Cardiac septum (tissue), 1 donor: Measurements from ENCODE around the gene GMPR2. TPM values are rescaled to one million over a fixed set of nuclear protein-coding genes. Genes with fewer than 3 reads are reported as not detected.
"Not testable (repeated sequence)": the region's sequence is repeated elsewhere in the genome, so short reads cannot be mapped to it uniquely, and the experiment has no call there.

Experiments
- DNase-seq: peaks from one replicate; pipeline ENCODE4 v3.0.0-alpha.2; 2020; ENCODE audit warnings: low spot score
- intact Hi-C: fragments of 100-400 bp; cut with DNase I; formaldehyde crosslinking; loops from one replicate; pipeline ENCODE4 v1.14.0; 2022
- total RNA-seq: library from RNA; stranded (reverse); fragmentation: NEBNext Ultra II Directional; extraction: Animal tissue kit (Norgen Biotek cat#: 25700); gene quantifications from one replicate; pipeline ENCODE4 v1.2.1, GENCODE V29; 2021
- donor health status: DM: no; HTN: no; CAD: no.

Gene GMPR2
- total RNA-seq, 1 donor from 2014 or later: 33.2 TPM

DNA sequence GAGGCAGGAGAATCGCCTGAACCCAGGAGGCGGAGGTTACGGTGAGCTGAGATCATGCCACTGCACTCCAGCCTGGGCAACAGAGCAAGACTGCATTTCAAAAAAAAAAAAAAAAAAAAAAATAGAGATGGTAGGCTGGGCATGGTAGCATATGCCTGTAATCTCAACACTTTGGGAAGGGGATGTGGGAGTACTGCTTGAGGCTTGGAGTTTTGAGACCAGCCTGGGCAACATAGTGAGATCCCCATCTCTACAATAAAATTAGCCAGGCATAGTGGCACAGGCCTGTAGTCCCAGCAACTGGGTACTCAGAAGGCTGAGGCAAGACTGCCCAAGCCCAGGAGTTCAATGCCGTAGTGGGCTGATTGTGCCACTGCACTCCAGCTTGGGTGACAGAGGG lies 9.7 kb upstream of the GMPR2 start:
- DNase-seq, intact Hi-C loops: not testable (repeated sequence)

DNA sequence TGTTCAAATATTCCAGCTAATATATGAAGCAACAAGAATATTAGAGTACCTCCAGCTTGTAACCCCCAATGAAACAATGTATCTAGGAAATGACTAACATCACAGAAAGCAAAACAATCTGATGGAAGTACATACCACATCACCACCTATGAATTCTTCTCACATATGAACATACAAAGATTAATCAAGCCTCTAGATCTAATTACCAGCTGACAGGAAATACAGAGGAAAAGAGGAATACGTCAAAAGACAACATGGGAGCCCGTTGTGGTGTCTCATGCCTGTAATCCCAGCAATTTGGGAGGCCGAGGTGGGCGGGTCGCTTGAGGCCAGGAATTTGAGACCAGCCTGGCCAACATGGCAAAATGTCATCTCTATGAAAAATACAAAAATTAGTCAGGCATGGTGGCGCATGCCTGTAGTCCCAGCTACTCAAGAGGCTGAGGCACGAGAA lies 8.1 kb upstream of the GMPR2 start:
- intact Hi-C loops: no loop called here
- no peak for DNase-seq

DNA sequence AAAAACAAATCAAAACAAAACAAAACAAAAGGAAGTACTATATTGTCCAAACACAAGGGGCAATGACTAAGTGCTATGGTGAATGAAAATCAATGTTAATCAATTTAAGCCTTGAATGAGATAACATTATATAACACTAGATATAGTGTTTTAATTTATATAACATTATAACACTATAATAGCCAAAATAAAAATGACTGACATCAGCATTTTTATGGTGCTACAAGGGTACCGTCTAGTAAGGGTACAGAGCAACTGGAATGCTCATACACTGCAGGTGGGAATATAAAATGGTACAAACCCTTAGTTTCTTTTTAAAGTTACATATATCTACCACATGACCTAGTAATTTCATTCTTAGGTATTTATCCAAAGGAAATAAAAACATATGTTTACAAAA lies 6.3 kb upstream of the GMPR2 start:
- DNase-seq: no peak
- intact Hi-C loops: no loop called here

DNA sequence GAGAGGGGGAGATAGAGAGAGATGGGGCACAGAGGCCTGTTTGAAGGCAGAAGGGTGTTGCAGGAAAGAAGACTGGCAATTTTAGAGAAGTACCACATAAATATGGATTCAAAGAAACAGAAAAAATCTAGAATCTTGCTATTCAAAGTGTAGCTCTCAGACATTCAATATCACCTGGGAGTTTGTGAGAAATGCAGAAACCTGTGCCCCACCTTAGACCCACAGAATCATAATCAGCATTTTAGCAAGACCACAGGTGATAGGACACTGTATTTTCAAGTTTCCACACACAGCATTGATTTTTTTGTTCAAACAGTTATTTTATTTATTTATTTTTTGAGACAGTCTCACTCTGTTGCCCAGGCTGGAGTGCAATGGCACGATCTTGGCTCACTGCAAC lies 3.8 kb upstream of the GMPR2 start:
- intact Hi-C loops: no loop called here
- DNase-seq: no peak

DNA sequence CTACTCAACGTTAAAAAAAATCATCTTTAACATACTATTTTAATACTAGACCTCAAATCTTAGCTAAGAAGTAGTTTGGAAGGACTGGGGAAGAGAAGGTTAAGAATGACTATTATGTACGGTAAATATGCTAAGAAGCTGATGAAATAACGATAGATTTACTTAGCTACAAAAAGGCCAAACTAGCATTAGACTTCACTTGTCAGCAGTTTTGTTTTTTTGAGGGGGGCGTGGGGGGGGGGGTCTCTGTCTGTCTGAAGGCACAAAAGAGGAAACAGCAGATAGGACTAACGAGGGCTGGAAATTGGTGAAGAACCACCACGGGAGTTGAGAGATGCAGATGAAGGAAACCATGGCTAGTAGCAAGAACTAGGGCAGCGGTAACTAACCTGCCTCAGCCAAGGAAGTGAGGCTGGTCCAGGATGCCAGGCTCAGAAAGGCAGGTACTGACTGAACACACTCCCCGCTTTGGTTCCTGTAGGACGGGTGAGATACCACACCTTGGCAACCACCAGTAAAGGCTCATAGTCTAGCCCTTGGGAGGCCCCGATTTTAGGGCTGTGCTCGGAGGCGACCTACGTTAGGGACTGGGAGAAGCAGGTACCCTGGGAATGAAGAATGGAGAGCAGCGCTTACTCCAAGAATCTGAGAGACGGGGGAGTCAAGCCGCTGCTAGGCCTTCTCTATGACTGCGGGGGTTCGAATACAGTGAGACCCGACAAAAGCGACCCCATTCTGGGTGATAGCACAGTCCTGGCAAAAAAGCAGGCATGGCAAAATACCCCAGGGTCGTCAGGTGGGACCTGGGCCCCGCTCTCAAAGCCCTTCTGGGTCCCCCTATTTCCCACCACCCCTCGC lies 1.2 kb upstream of the GMPR2 start:
- intact Hi-C loops: no loop called here
- DNase-seq: no peak

DNA sequence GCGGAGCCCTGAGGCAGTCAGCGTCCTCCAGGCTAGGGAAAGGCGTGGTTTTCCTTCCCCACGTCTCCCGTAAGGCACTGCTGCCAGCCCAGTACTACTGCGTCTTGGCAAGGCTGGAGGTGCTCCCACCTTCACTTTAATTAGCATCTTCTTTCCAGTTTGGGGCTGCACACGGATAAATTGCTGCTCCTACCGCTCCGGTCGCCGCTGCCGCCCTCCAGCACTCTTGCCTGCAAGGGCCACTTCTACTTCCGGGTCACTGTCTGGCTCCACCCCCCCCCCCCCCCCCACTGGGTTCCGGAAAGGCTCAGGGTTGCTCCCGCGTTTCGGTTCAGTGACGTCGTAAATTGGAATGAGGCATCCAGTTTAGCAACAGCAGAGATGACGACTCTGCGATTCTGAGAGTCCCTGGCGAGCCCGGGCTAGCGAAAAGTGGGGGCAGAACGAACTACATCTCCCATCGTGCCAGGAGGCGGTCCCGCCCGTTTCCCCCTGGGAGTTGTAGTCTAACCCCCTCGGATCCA lies 546 bp upstream of the GMPR2 start, which contains the start of gene NEDD8:
TSS of gene NEDD8 (minus strand) at position 247 of the 524 bp plus-strand sequence. CDS start at position 147, 100 bp downstream.
- intact Hi-C loops: no loop called here
- DNase-seq: peak; percentile 94

DNA sequence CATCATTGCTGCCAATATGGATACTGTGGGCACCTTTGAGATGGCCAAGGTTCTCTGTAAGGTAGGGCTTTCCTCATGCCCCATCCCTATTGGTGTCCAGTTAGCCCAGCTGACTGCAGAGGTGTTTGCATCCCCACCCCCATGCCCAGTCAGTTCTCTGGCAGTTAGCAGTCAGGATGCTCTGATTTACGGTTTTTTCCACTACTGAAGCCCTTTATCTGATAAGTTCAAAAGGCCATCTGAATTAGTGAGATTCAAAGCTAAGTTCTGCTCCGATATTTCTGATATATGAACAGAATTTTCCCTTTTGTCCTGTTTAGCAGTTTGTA lies 773 bp downstream of the GMPR2 start:
- no peak for DNase-seq
- intact Hi-C loops: no loop called here

DNA sequence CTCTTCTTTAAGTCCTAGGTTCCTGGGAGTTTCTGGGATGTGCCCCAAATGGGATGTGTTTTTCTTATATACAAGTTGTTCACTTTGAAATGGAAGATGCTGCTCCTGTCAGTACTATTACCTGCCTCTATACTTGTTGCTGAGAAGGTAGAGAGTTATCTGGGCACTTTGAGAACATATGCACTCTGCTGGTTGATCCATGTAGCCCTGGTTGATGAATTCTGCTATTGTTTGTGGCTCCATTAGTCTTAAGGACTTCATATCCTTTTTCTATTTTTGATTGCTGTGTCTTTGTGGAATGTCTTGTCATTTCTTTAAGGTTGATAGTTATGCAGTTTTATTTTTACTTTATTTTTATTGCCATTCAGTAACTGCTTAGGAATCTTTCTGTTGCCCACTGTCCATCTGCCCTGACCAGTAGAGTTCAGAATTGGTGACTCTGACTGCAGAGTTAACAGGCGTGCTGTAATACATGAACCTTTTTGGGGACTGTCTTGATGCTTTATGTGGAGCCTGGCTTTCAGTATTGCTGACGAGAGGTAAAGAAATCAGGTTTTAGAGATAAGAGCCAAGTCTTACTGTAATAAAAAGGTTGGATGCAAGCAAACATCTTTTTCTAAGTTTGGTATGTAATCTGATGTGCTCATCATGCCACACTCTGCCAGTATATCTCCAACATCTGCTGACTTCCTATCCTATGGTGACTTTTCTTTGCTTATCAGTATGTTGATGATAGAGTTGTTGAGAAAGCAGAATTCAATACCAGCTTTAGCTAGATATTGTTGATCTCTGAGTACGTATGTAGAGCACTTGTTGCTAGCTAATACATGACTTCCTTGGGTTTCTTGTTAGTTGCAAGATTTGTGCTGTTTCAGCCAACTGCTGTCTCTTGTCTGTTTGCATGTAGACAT lies 1.6 kb downstream of the GMPR2 start:
- intact Hi-C loops: no loop called here
- DNase-seq: no peak

DNA sequence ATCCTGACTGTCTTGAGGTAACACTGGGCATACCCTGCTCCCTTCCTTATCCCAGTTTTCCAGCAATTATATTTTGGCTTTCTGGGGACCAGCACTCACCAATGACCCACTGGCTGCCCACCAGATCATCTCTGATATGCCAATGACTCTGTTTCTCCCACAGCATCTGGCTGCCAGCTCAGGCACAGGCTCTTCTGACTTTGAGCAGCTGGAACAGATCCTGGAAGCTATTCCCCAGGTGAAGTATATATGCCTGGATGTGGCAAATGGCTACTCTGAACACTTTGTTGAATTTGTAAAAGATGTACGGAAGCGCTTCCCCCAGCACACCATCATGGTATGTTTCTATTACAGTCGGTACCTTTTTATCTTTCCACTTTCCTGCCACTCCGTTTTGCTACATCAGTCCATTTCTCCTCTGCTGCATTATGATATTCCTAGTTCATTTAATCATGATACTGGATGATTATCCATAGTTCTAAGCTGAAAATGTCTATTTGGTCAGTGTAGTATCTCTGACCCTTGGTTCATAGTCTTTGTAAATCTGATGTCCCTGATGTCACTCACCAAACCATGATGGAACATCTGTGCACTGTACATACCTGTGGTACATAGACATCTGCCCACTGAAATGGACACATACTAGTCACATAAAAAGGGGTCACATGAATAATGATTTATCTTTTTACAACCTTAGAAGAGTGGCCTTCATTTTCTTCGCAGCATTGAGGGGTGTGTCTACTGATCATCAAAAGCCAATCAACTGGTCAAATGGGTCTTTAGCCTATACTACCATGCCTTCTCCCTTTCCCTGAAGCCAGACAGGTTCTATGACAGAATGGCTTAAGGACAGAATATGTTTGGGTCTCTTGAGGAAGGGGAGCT lies 3.3 kb downstream of the GMPR2 start:
- intact Hi-C loops: no loop called here
- DNase-seq: no peak

DNA sequence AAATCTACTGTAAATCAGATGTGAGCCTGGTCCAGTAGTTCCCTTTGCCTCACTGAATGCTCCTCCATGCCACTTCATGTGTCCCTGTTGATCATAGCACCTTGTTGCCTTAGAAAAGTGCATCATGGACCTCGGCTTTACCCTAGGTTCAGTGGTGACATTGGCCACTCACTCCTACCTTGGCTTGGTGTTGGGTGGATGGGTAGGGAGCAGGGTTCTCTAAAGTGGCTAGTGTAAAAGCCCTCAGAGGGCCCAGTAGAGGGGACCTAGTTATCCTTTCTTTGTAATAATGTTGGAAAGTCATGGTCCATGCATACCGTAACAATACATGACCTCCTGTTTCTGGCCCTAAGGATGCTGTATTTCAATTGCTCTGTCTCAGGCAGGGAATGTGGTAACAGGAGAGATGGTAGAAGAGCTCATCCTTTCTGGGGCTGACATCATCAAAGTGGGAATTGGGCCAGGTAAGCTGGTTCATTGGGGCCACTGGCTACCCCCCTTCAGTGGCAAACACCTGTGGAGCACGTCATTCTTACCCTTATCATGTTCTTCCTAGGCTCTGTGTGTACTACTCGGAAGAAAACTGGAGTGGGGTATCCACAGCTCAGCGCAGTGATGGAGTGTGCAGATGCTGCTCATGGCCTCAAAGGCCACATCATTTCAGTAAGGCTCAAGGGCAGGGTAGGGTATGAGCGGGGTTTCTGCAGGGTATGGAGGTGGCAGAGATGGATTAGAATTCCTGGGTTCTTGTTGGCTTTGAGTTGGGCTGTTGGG lies 4.1 kb downstream of the GMPR2 start:
- no peak for DNase-seq

DNA sequence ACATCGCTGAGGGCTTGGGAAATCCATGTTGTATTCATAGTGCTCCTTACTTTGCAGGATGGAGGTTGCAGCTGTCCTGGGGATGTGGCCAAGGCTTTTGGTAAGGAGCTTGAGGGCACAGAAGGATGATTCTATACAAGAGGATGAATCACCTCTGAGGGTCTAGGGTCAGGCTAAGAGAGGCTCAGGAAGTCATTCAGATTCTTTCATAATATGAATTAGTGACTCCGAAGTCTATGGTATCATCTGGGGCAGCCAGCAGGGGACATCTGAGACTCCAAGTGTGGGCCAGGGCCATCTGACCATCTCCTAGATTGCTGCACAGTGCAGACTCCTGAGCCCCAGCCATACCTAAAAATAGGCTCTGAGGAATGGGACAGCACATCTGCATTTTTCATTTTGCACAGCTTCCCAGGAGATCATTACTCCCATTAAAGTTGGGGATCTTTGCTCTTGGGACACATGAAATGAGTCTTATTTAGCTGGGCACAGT lies 4.8 kb downstream of the GMPR2 start:
- DNase-seq: peak; percentile 24
- intact Hi-C loops: no loop called here

More for the DNA sequence above, 4.1 kb downstream of the GMPR2 start:
- intact Hi-C loops: no loop called here

DNA sequence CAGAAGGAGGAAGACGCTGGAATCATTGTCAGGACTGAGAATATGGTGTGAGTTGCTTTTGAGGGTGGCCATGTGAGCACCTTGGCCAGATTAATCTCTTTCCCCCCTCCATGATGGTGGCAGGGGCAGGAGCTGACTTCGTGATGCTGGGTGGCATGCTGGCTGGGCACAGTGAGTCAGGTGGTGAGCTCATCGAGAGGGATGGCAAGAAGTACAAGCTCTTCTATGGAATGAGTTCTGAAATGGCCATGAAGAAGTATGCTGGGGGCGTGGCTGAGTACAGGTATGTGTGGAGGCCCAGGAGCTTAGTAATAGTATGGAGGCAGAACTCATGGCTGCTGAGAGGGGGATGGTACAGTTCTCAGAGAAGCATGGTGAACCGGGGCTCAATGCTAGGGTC lies 5.4 kb downstream of the GMPR2 start:
- peak; percentile 62 for DNase-seq
- intact Hi-C loops: no loop called here

DNA sequence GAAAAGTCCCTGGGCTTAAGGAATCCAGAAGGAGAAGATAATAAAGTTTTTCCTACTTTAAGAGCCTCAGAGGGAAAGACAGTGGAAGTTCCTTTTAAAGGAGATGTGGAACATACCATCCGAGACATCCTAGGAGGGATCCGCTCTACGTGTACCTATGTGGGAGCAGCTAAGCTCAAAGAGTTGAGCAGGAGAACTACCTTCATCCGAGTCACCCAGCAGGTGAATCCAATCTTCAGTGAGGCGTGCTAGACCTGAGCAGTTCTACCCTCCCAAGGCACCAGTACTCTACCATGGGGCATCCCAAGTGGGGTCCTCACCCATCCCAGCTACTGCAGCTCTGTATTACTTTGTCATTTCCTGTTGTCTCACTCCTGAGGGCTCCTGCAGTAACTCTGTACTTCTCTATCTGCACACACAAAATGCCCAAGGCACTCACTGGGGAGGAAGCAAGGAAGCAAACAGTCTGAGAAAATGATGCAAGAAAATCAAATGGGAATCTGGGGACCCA lies 5.9 kb downstream of the GMPR2 start:
- intact Hi-C loops: no loop called here
- peak; percentile 36 for DNase-seq

DNA sequence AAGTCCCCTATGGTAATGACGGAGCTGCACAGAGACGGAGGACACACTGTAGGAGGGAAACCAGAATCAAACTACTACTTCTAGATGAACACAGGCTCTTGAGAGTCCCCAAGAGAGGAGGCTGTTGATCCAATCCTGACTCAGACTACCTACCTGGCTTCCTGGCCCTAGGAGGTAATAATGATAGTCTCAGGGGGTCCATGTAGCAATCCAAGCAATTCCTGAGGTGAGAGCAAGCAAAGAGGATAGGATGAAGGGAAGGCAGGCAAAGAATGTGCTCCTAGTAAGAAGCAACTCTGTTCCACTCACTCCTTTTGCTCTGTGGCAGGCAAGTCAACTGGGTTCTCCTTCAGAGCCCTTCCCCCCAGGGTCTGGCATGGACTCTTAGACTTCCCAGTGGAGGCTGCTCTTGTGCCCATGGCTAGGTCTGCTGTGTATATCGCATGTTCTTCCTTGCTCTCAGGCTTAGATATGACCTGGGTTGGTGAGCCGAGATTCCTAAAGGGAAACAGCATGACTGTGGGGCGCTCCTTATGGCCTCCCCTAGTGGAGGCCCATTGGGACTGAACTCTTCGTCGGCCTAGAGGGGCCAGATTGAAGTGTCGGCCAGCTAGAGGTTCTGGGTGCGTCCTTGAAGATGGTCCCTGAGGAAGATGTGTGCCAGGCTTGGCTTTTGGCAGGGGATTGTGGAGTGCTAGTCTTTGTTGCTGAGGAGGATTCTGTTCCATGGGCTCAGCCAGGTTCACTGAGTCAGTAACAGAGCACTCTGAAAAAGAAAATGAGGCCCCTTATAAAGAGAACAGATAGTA lies 7.6 kb downstream of the GMPR2 start:
- DNase-seq: peak; percentile 53
- intact Hi-C loops: loop anchor here (2.0 to 5.0 kb wide), 2 partner anchors 26 to 192 kb away; no protein-coding TSS in a partner anchor

DNA sequence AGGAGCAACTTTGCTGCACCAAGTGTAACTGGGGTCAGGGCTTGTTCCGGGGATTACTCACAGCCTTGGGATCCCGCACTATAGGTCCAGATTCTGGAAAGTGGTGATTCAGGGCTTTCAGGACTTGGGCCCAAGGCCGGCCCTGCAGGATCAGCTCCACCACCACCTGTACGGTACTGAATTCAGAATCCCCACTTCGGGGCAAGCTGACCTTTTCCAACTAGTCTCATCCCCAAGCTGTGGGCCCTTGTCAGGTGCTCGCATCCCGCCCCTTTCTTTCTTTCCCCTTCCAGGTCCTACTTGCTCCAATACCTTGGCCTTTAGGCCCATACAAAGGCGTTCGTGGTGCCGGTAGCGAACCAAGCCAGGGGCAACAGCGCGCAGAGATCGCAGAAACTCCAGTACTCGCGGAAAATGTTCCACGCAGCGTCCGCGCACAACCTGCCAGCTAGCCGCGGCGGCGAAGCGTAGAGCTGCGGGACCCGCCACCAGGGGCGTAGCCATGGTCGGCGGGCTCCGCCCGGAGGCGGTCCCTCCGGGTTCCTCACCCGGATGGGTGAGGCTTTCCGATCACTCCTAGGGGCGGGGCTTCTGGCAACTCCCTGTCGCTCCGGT lies 9.2 kb downstream of the GMPR2 start:
- peak; percentile 97 for DNase-seq
- intact Hi-C loops: loop anchor here (1.0 to 5.0 kb wide), 3 partner anchors 27 to 190 kb away; partner anchors contain the start of genes DHRS1 and NOP9

DNA sequence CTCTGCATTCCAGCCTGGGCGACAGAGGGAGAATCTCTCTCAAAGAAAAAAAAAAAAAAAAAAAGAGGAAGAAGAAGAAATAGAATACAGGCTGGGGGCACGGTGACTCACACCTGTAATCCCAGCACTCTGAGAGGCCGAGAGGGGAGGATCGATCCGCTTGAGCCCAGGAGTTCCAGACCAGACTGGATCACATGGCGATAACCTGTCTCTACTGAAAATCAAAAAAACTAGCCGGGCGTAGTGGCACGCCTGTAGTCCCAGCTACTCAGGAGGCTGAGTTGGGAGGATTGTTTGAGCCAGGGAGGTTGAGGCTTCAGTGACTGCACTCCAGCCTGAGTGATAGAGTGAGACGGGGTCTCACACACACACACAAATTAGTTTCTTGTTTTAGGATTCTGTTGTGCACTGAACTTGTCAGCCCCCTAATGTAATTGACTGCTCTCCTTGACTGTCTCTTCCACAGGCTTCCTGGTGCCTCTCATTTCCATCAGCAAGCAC lies 10.7 kb downstream of the GMPR2 start:
- DNase-seq: no peak

More for the DNA sequence above, 10.7 kb downstream of the GMPR2 start:
- intact Hi-C loops: loop anchor here (5.0 kb wide), 1 partner anchor 189 kb away; no protein-coding TSS in a partner anchor
